SU-DHL-6 (cell line): Measurements from ENCODE around the gene TMEM203.

Source experiments
- H2AFZ ChIP-seq: fragments of 200-600 bp; sonication (generic); 2 replicates; pipeline ENCODE4 v1.6.1; 2014; ENCODE audit warnings: low read depth, mild to moderate bottlenecking, moderate library complexity, mixed read lengths, antibody characterized with exemption, low read length; ENCODE audit not compliant: severe bottlenecking
- H3F3A ChIP-seq: fragments of 200-600 bp; shearing (Covaris generic); 2 replicates; pipeline ENCODE4 v1.6.0; 2016; ENCODE audit warnings: antibody characterized with exemption, mild to moderate bottlenecking; ENCODE audit not compliant: insufficient read depth
- H3K27ac ChIP-seq: fragments of 200-600 bp; sonication (generic); 2 replicates; pipeline ENCODE4 v1.5.1; 2016; ENCODE audit warnings: low read depth, mild to moderate bottlenecking, low read length, moderate library complexity, mixed read lengths
- H3K27me3 ChIP-seq: fragments of 200-600 bp; sonication (generic), shearing (Covaris generic); 2 replicates; pipeline ENCODE4 v1.6.0; 2014; ENCODE audit warnings: mild to moderate bottlenecking, low read length
- H3K36me3 ChIP-seq: fragments of 200-600 bp; sonication (generic); 2 replicates; pipeline ENCODE4 v1.6.1; 2014; ENCODE audit warnings: mild to moderate bottlenecking, low read length, mixed read lengths
- H3K4me2 ChIP-seq: fragments of 300-600, 200-600 bp; shearing (Covaris generic), sonication (generic); 2 replicates; pipeline ENCODE4 v1.6.0; 2014; ENCODE audit warnings: low read length, low read depth, mild to moderate bottlenecking; ENCODE audit not compliant: poor library complexity, severe bottlenecking
- H3K4me3 ChIP-seq: fragments of 200-600 bp; sonication (generic); 2 replicates; pipeline ENCODE4 v1.5.1; 2014; ENCODE audit warnings: antibody characterized with exemption, low read length, mild to moderate bottlenecking, mixed read lengths; ENCODE audit not compliant: insufficient read depth, poor library complexity, severe bottlenecking
- H3K79me2 ChIP-seq: fragments of 200-600 bp; sonication (generic); 2 replicates; pipeline ENCODE4 v1.6.1; 2014; ENCODE audit warnings: mild to moderate bottlenecking, low read length, moderate library complexity; ENCODE audit not compliant: insufficient read depth
- H3K9ac ChIP-seq: fragments of 200-600 bp; sonication (generic); 2 replicates; pipeline ENCODE4 v1.7.0; 2014; ENCODE audit warnings: mild to moderate bottlenecking, low read length
- H3K9me2 ChIP-seq: fragments of 200-600 bp; sonication (generic); replicated peaks from 2 replicates; pipeline ENCODE4 v1.6.1; 2014; ENCODE audit warnings: low read length; ENCODE audit not compliant: insufficient read depth
- H3K9me3 ChIP-seq: fragments of 200-600 bp; sonication (generic); 2 replicates; pipeline ENCODE4 v1.6.1; 2014; ENCODE audit warnings: low read length, mixed read lengths; ENCODE audit not compliant: insufficient read depth
- H4K20me1 ChIP-seq: fragments of 200-600 bp; sonication (generic); 2 replicates; pipeline ENCODE4 v1.6.1; 2014; ENCODE audit warnings: low read depth, mild to moderate bottlenecking, antibody characterized with exemption, low read length, moderate library complexity, mixed read lengths
- EZH2phosphoT487 ChIP-seq: fragments of 200-600 bp; sonication (generic), shearing (Covaris generic); conservative IDR thresholded peaks from 2 replicates; pipeline ENCODE4 v1.6.1; 2018; ENCODE audit warnings: mild to moderate bottlenecking, antibody characterized with exemption, low read length, moderate library complexity, mixed read lengths
- TF ChIP-seq, protein P1 (sequence below): fragments of 200-600 bp; sonication (generic); IDR thresholded peaks from one replicate; pipeline ENCODE4 v1.5.1; 2017; ENCODE audit warnings: antibody characterized with exemption, mild to moderate bottlenecking, low read length, moderate library complexity; ENCODE audit not compliant: insufficient read depth, poor library complexity, severe bottlenecking

TMEM203 gene

DNA sequence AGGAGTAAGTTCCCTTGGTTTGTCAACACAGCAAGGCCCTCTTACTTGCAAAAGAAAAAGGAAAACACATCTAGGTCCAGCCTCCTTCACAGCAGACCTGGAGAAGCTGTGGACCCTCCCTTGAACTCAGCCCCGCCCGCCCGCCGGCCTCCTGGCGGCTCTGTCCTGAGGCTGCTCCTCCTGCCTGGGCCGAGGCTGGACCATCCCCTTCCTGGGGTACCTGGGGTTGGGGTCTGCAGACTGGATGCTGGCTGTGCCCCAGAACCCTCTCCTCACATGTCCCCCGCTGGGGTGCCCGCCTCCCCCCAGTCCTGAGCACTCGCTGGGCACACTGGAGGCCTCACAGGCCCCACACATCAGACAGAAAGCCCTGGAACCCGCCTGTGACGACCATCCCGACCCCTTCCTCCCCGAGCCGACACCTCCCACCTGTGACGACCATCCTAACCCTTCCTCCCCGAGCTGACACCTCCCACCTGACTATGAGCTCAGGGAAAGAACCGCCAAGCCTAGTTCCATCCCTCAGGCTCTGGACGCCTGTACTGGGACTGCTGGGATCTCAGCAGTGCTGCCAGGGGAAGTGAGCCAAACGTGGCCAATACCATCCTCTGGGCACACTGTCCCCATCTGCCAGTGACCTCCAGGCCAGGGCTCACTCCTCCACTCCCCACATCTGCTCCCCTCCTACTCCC is 26.4 kb downstream of the TMEM203 start:
- Histone ChIP-seq H3K79me2 (no peaks in the 10 kb centered on the region), H4K20me1 (no peaks in the 10 kb centered on the region), H3K9me3 (no peaks in the 10 kb centered on the region), H3K36me3 (no peaks in the 10 kb centered on the region), H3F3A (no peaks in the 10 kb centered on the region), H3K27me3 (no peaks in the 10 kb centered on the region), H3K9me2 (no peaks in the 10 kb centered on the region), H3K27ac (no peak overlapping the region), H3K4me3 (no peak overlapping the region), H2AFZ (no peak overlapping the region), H3K4me2 (no peak overlapping the region), H3K9ac (no peak overlapping the region)
- no peak for TF ChIP-seq EZH2phosphoT487
- TF ChIP-seq, protein P1, sequence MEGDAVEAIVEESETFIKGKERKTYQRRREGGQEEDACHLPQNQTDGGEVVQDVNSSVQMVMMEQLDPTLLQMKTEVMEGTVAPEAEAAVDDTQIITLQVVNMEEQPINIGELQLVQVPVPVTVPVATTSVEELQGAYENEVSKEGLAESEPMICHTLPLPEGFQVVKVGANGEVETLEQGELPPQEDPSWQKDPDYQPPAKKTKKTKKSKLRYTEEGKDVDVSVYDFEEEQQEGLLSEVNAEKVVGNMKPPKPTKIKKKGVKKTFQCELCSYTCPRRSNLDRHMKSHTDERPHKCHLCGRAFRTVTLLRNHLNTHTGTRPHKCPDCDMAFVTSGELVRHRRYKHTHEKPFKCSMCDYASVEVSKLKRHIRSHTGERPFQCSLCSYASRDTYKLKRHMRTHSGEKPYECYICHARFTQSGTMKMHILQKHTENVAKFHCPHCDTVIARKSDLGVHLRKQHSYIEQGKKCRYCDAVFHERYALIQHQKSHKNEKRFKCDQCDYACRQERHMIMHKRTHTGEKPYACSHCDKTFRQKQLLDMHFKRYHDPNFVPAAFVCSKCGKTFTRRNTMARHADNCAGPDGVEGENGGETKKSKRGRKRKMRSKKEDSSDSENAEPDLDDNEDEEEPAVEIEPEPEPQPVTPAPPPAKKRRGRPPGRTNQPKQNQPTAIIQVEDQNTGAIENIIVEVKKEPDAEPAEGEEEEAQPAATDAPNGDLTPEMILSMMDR: no peak

DNA sequence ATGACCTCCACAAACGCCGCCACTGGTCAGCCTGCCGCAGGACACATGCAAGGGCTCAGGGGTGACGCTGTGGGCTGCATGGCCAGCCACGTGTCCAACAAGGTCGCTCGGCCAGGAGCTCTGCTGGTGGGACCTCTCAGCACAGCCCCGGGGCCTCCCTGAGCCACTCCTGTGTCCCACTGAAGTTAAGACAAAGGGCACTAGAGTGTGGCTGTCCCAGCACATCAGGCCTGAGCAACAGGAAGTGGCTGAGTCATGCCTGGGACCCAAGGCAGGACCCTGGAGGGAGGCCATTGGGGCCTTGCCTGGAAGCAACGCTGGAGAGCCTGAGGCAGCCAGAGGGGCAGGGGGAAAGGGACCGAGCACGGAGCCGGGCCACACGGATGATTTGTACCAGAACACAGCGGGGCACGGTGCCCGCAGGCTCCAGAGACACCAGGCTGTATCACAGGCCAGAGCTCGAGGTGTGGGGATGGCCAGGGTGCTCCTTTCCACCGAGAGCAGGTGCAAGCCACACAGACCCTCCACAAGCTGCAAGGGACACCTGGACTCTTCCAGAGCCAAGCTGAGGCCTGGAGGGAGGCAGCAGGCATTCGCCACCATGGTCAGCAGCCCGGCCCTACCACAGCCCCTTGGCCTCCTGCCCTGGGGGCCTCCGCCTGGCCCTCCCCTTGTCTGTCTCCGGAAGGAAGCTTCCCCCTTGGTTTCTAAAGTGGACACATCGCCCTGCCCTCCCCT is 27.1 kb downstream of the TMEM203 start:
- H3F3A ChIP-seq: no peaks in the 10 kb centered on the region
- TF ChIP-seq EZH2phosphoT487: no peak
- TF ChIP-seq, protein P1: no peak
- no peaks in the 10 kb centered on the region for H3K9me3 ChIP-seq
- H2AFZ ChIP-seq: no peak overlapping the region
- H3K9ac ChIP-seq: no peak overlapping the region
- H3K4me3 ChIP-seq: no peak overlapping the region
- H4K20me1 ChIP-seq: no peaks in the 10 kb centered on the region
- H3K4me2 ChIP-seq: no peak overlapping the region
- H3K36me3 ChIP-seq: no peaks in the 10 kb centered on the region
- no peaks in the 10 kb centered on the region for H3K9me2 ChIP-seq
- H3K27me3 ChIP-seq: no peaks in the 10 kb centered on the region
- no peak overlapping the region for H3K27ac ChIP-seq
- no peaks in the 10 kb centered on the region for H3K79me2 ChIP-seq

DNA sequence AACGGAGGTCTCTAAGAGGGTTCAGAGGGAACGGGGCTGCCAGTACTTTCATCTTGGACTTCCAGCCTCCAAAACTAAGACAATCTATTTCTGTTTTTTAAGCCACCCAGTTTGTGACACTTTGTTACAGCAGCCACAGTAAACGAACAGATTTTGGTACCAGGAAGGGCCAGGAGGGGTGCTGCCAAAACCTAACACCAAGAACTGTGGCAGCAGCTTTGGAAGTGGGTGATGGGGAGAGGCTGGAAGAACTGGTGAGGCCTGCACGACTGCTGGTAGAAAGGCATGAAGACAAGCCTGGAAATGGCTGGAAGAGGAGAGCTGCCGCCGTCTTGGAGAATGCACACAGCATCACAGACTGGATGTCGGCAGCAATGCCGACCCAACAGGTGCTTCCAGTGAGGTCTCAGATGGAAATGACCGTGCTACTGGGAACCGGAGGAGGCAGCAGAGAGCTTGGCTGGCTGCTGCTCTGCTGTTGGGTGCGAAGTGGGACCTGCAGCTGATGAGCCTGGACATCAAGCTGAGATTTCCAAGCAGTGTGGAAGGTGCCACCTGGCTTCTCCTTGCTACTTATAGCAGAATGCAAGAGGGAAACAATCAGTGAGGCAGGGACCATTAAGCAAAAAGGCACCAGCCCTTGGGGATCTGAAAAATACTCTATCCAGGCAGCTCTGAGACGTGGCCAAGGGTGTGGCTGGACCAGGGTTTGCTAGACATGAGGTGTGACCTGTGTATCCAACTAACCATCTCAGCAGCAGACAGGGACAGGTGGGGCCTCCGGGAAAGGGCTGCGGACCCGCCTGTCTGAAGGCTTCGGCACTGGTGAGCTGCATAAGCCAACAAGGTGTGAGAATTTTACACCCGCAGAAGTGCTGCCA is 28.9 kb downstream of the TMEM203 start:
- TF ChIP-seq, protein P1: peak; percentile 13
- TF ChIP-seq EZH2phosphoT487: no peak
- Histone ChIP-seq H3F3A (no peaks in the 10 kb centered on the region), H3K9me2 (no peaks in the 10 kb centered on the region), H3K36me3 (no peaks in the 10 kb centered on the region), H4K20me1 (no peaks in the 10 kb centered on the region), H3K9me3 (no peaks in the 10 kb centered on the region), H3K4me2 (no peak overlapping the region), H3K27ac (no peak overlapping the region), H3K27me3 (no peaks in the 10 kb centered on the region), H2AFZ (no peak overlapping the region), H3K9ac (no peak overlapping the region), H3K4me3 (no peak overlapping the region), H3K79me2 (no peaks in the 10 kb centered on the region)
